Umbilical cord (tissue), 2 donors: ENCODE measurements around the gene KIF3C. TPM values are rescaled to one million over a fixed set of nuclear protein-coding genes. Genes with fewer than 3 reads are reported as not detected.
"Not testable (repeated sequence)": the region's sequence is repeated elsewhere in the genome, so short reads cannot be mapped to it uniquely, and the experiment has no call there.

Source experiments
- DNase-seq: peaks from one replicate; pipeline ENCODE4 v3.0.0-alpha.2; 2015; ENCODE audit warnings: low spot score
- total RNA-seq: library from RNA; depleted of rRNA; stranded (reverse); fragments of >200 nt; gene quantifications from one replicate; pipeline ENCODE4 v1.2.3, GENCODE V29; 2014; ENCODE audit warnings: low replicate concordance; ENCODE audit not compliant: insufficient read depth

KIF3C gene
- total RNA-seq, 1 donor from 2014 or later, result 4.1 TPM

DNA sequence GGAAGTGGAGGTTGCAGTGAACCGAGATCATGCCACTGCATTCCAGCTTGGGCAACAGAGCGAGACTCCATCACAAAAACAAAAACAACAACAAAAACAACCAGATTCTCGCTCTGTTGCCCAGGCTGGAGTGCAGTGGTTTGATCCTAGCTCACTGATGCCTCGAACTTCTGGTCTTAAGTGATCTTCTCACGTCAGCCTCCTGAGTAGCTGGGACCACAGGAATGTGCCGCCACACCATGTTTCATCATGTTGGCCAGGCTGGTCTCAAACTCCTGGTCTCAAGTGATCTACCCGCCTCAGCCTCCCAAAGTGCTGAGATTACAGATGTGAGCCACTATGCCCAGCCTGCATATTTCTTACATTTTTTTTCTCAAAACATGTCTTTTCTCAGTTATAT lies 64.9 kb downstream of the KIF3C start:
- not testable (repeated sequence) for DNase-seq

DNA sequence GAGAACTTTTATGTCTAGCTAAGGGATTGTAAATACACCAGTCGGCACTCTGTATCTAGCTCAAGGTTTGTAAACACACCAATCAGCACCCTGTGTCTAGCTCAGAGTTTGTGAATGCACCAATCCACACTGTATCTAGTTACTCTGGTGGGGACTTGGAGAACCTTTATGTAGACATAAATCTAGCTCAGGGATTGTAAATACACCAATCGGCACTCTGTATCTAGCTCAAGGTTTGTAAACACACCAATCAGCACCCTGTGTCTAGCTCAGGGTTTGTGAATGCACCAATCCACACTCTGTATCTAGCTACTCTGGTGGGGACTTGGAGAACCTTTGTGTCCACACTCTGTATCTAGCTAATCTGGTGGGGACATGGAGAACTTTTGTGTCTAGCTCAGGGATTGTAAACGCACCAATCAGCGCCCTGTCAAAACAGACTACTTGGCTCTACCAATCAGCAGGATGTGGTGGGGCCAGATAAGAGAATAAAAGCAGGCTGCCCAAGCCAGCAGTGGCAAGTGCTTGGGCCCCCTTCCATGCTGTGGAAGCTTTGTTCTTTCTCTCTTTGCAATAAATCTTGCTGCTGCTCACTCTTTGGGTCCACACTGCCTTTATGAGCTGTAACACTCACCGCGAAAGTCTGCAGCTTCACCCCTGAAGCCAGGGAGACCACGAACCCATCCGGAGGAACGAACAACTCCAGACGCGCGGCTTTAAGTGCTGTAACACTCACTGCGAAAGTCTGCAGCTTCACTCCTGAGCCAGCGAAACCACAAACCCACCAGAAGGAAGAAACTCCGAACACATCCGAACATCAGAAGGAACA lies 66.1 kb downstream of the KIF3C start:
- not testable (repeated sequence) for DNase-seq

DNA sequence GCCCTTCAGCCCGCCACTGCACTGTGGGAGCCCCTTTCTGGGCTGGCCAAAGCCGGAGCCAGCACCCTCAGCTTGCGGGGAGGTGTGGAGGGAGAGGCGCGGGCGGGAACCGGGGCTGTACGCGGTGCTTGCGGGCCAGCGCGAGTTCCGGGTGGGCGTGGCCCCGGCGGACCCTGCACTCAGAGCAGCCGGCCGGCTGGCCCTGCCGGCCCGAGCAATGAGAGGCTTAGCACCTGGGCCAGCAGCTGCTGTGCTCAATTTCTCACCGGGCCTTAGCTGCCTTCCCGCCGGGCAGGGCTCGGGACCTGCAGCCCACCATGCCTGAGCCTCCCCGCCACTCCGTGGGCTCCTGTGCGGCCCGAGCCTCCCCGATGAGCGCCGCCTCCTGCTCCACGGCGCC lies 66.9 kb downstream of the KIF3C start:
- DNase-seq, result not testable (repeated sequence)

GRCh38 chr2:25913696-25913973 lies 68.7 kb downstream of the KIF3C start:
- not testable (repeated sequence) for DNase-seq

DNA sequence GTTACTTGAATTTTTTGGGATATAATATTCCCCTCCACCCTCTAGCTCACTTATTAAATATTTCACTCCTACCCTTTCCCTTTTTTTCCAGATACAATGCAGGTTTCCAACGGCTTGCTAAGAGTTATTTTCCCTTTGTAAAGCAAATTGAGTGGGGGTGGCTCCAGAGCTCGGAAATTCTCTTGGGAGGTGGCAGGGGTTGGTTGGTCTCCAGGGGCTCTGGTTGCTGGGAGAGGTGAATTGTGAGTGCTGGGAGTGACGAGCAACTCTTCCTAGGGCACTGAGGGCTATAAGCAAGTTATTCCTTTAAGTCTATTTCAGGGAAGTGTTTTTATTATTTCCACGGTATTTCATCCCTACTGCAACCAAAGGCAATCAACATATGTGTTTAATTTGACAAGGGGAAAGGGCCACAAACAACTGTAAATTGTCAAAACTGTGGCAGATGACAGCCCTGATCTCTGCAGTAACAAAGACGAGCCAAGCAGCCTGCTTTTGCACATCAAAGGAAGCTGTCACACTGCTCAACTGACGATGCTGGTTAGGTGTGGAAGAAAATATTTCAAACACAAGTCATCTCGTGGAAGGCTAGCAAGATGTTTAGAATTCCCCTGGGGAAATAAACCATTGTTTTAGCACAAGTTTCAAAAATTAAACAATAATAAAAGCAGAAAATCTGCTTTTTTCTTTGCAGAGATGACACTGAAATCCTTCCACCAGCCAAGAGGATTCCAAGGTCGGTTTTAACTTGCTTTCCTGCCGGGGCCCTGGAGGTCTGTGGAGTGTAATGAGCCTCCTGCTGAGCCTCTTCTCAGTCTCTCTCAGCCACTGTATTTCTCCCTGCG lies 69.2 kb downstream of the KIF3C start:
- DNase-seq, result peak; percentile 29

GRCh38 chr2:25909574-25909973 lies 72.7 kb downstream of the KIF3C start:
- not testable (repeated sequence) for DNase-seq

GRCh38 chr2:25905126-25905525 lies 77.2 kb downstream of the KIF3C start:
- DNase-seq, result no peak

GRCh38 chr2:25903216-25903776 lies 79.0 kb downstream of the KIF3C start:
- no peak for DNase-seq

- no peak for DNase-seq
Measured at GRCh38 chr2:25899404-25899970, 82.8 kb downstream of the KIF3C start.

DNA sequence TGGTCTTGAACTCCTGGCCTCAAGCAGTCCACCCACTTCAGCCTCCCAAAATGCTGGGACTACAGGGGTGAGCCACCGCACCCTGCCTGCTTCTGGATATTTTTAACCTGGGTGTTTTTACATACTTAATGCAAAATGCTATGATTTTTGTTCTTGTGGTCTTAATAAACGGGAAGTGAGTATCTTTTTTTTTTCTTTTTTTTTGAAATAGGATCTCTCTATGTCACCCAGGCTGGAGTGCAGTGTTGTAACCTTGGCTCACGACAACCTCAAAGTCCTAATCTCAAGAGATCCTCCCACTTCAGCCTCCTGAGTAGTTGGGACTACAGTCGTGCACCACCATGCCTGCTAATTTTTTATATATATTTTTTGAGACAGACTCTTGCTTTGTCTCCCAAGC lies 84.8 kb downstream of the KIF3C start:
- no peak for DNase-seq

DNA sequence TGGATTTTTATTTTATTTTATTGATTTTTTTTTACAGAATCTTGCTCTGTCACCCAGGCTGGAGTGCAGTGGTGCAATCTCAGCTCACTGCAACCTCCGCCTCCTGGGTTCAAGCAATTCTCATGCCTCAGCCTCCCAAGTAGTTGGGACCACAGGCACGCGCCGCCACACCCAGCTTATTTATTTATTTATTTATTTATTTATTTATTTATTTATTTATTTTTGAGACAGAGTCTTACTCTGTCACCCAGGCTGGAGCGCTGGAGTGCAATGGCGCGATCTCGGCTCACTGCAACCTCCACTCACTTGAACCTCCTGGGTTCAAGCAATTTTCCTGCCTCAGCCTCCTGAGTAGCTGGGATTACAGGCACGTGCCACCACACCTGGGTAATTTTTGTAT lies 86.0 kb downstream of the KIF3C start:
- DNase-seq, result not testable (repeated sequence)

GRCh38 chr2:25895610-25896009 lies 86.7 kb downstream of the KIF3C start:
- DNase-seq, result no peak

- DNase-seq, result no peak
Measured at GRCh38 chr2:25895018-25895417, 87.3 kb downstream of the KIF3C start.

DNA sequence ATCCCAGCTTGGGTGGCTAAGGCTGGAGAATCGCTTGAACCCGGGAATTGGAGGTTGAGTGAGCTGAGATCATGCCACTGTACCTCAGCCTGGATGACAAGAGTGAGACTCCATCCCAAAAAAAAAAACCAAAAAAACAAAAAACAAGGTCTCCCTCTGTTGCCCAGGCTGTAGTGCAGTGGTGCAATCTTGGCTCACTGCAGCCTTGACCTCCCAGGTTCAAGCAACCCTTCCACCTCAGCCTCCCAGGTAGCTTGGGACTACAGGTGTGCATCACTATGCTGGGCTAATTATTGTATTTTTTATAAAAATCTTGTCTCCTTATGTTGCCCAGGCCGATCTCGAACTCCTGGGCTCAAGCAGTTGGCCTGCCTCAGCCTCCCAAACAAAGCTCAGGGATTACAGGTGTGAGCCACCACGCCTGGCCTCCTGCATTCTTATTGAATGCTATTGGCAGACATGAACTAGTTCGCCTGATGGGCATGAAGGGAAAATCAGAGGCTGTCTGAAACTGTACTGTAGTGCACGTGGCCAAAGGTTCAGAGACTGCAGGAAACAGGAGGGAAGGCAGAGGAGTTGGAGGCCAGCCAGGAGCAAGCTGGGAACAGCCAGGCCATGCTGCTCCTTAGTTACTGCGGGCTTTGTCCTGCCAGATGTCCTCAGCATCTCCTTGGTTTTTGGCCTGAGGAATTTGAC lies 88.0 kb downstream of the KIF3C start:
- peak; percentile 39 for DNase-seq

GRCh38 chr2:25891672-25892071 lies 90.6 kb downstream of the KIF3C start:
- DNase-seq, result no peak

DNA sequence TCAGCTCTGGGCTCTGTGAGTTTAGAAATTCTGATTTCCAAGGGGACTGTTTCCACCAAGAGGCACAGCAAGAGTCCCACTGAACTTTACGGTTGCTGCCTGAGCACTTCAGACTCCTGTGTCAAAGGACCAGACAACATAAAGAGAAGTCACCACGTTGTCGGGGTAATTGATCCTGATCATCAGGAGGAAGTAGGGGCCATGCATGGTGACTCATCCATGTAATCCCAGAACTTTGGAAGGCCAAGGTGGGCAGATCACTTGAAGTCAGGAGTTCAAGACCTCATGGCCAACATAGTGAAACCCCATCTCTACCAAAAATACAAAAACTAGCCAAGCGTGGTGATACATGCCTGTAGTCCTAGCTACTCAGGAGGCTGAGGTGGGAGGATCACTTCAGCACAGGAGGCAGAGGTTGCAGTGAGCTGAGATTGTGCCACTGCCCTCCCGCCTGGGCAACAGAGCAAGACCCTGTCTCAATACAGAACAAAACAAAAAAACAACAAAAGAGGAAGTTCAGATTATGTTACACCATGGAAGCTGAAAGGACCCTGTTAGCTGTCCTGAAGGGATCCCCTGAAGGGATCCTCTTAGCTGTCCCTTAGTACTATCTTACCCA lies 94.6 kb downstream of the KIF3C start:
- no peak for DNase-seq

- no peak for DNase-seq
Measured at GRCh38 chr2:25885933-25886332, 96.4 kb downstream of the KIF3C start.

- DNase-seq, result no peak
Measured at GRCh38 chr2:25881764-25882163, 100.5 kb downstream of the KIF3C start.

DNA sequence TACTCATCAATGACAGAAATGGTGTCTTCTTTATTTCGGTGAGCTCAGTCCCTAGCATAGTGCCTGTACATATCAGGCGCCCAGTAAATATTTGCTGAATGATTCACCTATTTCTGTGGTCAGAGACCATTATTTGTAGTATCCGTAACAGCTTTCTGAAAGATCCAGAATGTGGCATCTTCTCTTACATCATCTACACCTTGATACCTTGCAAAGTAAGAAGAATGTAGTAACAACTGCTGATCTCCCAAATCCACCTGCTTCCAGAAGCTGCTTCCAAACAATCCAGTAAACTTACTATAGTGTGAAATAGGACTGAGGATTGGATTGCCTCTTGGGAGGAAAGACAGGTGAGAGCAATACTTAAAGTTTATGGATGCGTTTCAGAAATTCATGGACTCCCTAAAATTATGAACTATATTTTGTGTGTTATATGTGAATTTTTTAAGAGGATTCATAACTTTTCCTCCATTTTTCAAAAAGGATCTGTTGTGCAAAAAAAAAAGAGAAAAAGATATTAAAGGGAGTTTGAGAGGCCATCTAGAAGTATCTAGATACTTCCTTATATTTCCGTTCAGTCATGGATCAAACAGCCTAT lies 103.1 kb downstream of the KIF3C start:
- no peak for DNase-seq

- peak; percentile 98 for DNase-seq
Measured at GRCh38 chr2:25878361-25879132, 103.8 kb downstream of the KIF3C start, which contains the start of gene ASXL2. Gene ASXL2 (minus strand): TSS chr2:25878487. CDS start chr2:25878222, 265 bp downstream.
